Adrenal gland (tissue), 5 donors: ENCODE measurements around the gene HLA-C.

ENCODE experiments used
- CTCF ChIP-seq, 6 experiments: fragments of 450-650 bp in 4 of 6; fragments of 200-600 bp in 2 of 6; sonication (generic) in 1 of 6; IDR thresholded peaks; 1 replicate in 5 of 6; 2 replicates in 1 of 6; pipeline versions ENCODE4 v1.5.1 to v1.8.0; 2016 to 2021; ENCODE audit warnings: antibody characterized with exemption in 6 of 6, mild to moderate bottlenecking in 2 of 6, moderate library complexity in 1 of 6
- POLR2A ChIP-seq, 2 donors: fragments of 450-650 bp; IDR thresholded peaks; one replicate each; pipeline ENCODE4 v1.6.1; 2017; ENCODE audit warnings: antibody characterized with exemption in 2 of 2, mild to moderate bottlenecking in 2 of 2, moderate library complexity in 1 of 2
- donor health status: DM: no; HTN: no; CAD: no.

- no peak for TF ChIP-seq CTCF (IDR thresholded peaks at IDR 0.05)
- no peak for TF ChIP-seq POLR2A (IDR thresholded peaks at IDR 0.05)
Measured at GRCh38 chr6:31251261-31251660, 20.6 kb downstream of the HLA-C start.
